Body of pancreas (tissue), 4 donors: ENCODE measurements around the gene JKAMP. TPM values are rescaled to one million over a fixed set of nuclear protein-coding genes. Genes with fewer than 3 reads are reported as not detected.

Experiments used
- ATAC-seq: fragments of 150-250 bp; one replicate; pipeline ENCODE4 v1.9.1; 2016
- DNase-seq, 4 donors: peaks; one replicate each; pipeline ENCODE4 v3.0.0-alpha.2; 2019
- H3K27ac ChIP-seq, 4 donors: fragments of 200-600 bp; sonication (generic); 1 replicate in 3 of 4; 2 replicates in 1 of 4; pipeline versions ENCODE4 v1.5.1 to v1.6.1; 2016 to 2019; ENCODE audit warnings: mild to moderate bottlenecking in 1 of 4, mixed read lengths in 1 of 4, moderate library complexity in 1 of 4
- H3K27me3 ChIP-seq, 2 donors: fragments of 200-600 bp; sonication (generic); one replicate each; pipeline ENCODE4 v1.6.0; 2016; ENCODE audit warnings: mild to moderate bottlenecking in 1 of 2
- H3K36me3 ChIP-seq, 2 donors: fragments of 200-600 bp; sonication (generic); replicated peaks in 1 of 2; 2 replicates each; pipeline ENCODE4 v1.5.1; 2016; ENCODE audit warnings: low read depth in 2 of 2; ENCODE audit not compliant: insufficient read depth in 1 of 2
- H3K4me1 ChIP-seq: fragments of 200-600 bp; sonication (generic); one replicate; pipeline ENCODE4 v1.6.0; 2016
- H3K4me3 ChIP-seq, 2 donors: fragments of 200-600 bp; sonication (generic); 1 replicate in 1 of 2; 2 replicates in 1 of 2; pipeline ENCODE4 v1.5.1; 2016 to 2019
- H3K9me3 ChIP-seq, 3 donors: fragments of 200-600 bp; sonication (generic); 1 replicate in 2 of 3; 2 replicates in 1 of 3; pipeline ENCODE4 v1.5.1; 2016
- CTCF ChIP-seq, 7 experiments: fragments of 450-650 bp in 4 of 7; fragments of 200-600 bp in 3 of 7; sonication (generic) in 3 of 7; IDR thresholded peaks; one replicate each; pipeline ENCODE4 v1.5.1; 2016 to 2019; ENCODE audit warnings: antibody characterized with exemption in 7 of 7
- POLR2A ChIP-seq, 3 donors: fragments of 450-650 bp; IDR thresholded peaks; one replicate each; pipeline ENCODE4 v1.6.1; 2016; ENCODE audit warnings: antibody characterized with exemption in 3 of 3, mild to moderate bottlenecking in 2 of 3
- WGBS, 2 donors: methylation state at CpG; one replicate each; pipeline ENCODE4 v1.1.5; 2017; 5-methylcytosine and 5-hydroxymethylcytosine counted together
- intact Hi-C: fragments of 100-400 bp; cut with DNase I; formaldehyde crosslinking; loops from one replicate; pipeline ENCODE4 v1.15.1; 2023
- total RNA-seq, 2 donors: library from RNA; depleted of rRNA; stranded (reverse); fragments of >200 nt; gene quantifications; one replicate each; pipeline ENCODE4 v1.1.0, GENCODE V29; 2016

JKAMP gene
- total RNA-seq, 2 donors from 2014 or later = 23.1 to 29.8 TPM

DNA sequence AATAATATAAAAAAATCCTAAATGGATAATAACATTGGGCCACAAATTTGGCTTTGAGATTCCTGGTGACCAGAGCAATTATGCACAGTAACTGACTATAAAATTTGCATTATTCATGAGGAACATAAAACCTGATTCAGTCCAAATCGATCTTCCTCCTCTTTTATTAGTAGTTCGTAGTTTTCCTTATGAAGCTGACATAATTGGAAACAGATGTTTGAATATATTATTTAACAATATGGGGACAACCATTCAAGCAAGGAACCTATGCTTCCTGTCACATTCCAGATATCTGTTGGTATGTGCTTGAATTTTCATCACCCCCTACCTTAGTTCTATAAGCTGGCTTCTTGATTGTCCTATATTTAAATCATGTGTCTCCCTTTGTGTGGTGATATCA, 57.4 kb downstream of the JKAMP start:
- TF ChIP-seq CTCF (IDR thresholded peaks at IDR 0.05) = no peak
- TF ChIP-seq POLR2A (IDR thresholded peaks at IDR 0.05) = no peak
- intact Hi-C loops = no loop called here
- H3K9me3 ChIP-seq = no peaks in the 10 kb centered on the region
- no peak overlapping the region for H3K27ac ChIP-seq
- DNase-seq (no peak), ATAC-seq (no peak)
- 63 to 70% methylated on average over 2 of the region's 2 CpGs for WGBS, 2 donors
- H3K4me1 ChIP-seq = no peaks in the 10 kb centered on the region
- no peaks in the 10 kb centered on the region for H3K27me3 ChIP-seq
- no peaks in the 10 kb centered on the region for H3K36me3 ChIP-seq
- no peak overlapping the region for H3K4me3 ChIP-seq

DNA sequence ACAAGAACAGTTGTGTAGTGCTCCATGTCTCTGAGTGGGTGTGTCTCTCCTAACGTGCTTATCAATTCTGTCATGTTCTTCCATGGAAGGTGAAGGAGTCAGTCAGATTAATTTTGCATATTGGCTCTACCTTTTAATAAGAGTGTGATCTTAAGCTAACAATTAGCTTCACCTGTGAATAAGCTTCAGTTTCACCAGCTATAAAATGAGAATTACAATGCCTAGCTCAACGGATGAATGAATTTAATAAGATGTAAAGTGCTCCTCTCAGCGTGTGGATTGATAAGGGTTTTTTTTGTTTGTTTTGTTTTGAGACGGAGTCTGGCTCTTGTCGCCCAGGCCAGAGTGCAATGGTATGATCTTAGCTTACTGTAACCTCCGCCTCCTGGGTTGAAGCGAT, 59.6 kb downstream of the JKAMP start:
- no peak for ATAC-seq
- no peak overlapping the region for H3K27ac ChIP-seq
- intact Hi-C loops = no loop called here
- TF ChIP-seq POLR2A (IDR thresholded peaks at IDR 0.05) (no peak), CTCF (IDR thresholded peaks at IDR 0.05) (no peak)
- 40 to 50% methylated on average over 7 of the region's 7 CpGs for WGBS, 2 donors
- no peak for DNase-seq
- H3K27me3 ChIP-seq = no peaks in the 10 kb centered on the region
- H3K4me3 ChIP-seq = no peak overlapping the region
- no peaks in the 10 kb centered on the region for H3K9me3 ChIP-seq
- no peaks in the 10 kb centered on the region for H3K36me3 ChIP-seq
- H3K4me1 ChIP-seq = no peaks in the 10 kb centered on the region

GRCh38 chr14:59547310-59547709, 63.0 kb downstream of the JKAMP start:
- DNase-seq (no peak), ATAC-seq (no peak)
- H3K36me3 ChIP-seq = no peaks in the 10 kb centered on the region
- H3K9me3 ChIP-seq = no peaks in the 10 kb centered on the region
- no peak for TF ChIP-seq POLR2A (IDR thresholded peaks at IDR 0.05)
- TF ChIP-seq CTCF (IDR thresholded peaks at IDR 0.05) = no peak
- H3K4me1 ChIP-seq = no peaks in the 10 kb centered on the region
- intact Hi-C loops = no loop called here
- no peaks in the 10 kb centered on the region for H3K27me3 ChIP-seq
- WGBS, 2 donors = 54 to 62% methylated on average over 2 of the region's 2 CpGs
- no peak overlapping the region for H3K4me3 ChIP-seq
- H3K27ac ChIP-seq = no peak overlapping the region

Other genes with a start within 250 kb of the JKAMP start
- gene GPR135, start 19.1 kb upstream of the JKAMP start, total RNA-seq = 1 to 10 TPM; 4.2 to 4.6 TPM
- gene L3HYPDH, start 109 bp upstream of the JKAMP start, total RNA-seq = 10 to 100 TPM; 42.0 to 60.0 TPM
- gene CCDC175, start 92.3 kb downstream of the JKAMP start, total RNA-seq = not detected